Gastrocnemius medialis (tissue), 4 donors: Measurements from ENCODE around the gene KIAA1614. TPM values are rescaled to one million over a fixed set of nuclear protein-coding genes. Genes with fewer than 3 reads are reported as not detected.

ENCODE experiments used
- ATAC-seq, 2 donors: fragments of 150-250 bp; one replicate each; pipeline ENCODE4 v1.9.1; 2016
- DNase-seq, 2 donors: peaks; one replicate each; pipeline ENCODE4 v3.0.0-alpha.2; 2019
- H3K27ac ChIP-seq, 4 donors: fragments of 200-600 bp; sonication (generic); 1 replicate in 1 of 4; 2 replicates in 3 of 4; pipeline ENCODE4 v1.5.1; 2016 to 2018; ENCODE audit warnings: mild to moderate bottlenecking in 2 of 4, moderate library complexity in 1 of 4
- H3K27me3 ChIP-seq, 3 donors: fragments of 200-600 bp; sonication (generic) in 2 of 3; 1 replicate in 1 of 3; 2 replicates in 2 of 3; pipeline versions ENCODE4 v1.5.1 to v1.6.0; 2016 to 2019; ENCODE audit warnings: mild to moderate bottlenecking in 1 of 3, moderate library complexity in 1 of 3
- H3K36me3 ChIP-seq, 2 donors: fragments of 200-600 bp; sonication (generic) in 1 of 2; one replicate each; pipeline ENCODE4 v1.5.1; 2017 to 2018
- H3K4me1 ChIP-seq, 2 donors: fragments of 200-600 bp; sonication (generic) in 1 of 2; one replicate each; pipeline ENCODE4 v1.5.1; 2016 to 2017; ENCODE audit warnings: mild to moderate bottlenecking in 2 of 2
- H3K4me3 ChIP-seq, 4 donors: fragments of 200-600 bp; sonication (generic) in 3 of 4; 1 replicate in 1 of 4; 2 replicates in 3 of 4; pipeline ENCODE4 v1.5.1; 2016 to 2019; ENCODE audit warnings: mild to moderate bottlenecking in 2 of 4
- H3K9me3 ChIP-seq, 3 donors: fragments of 200-600 bp; sonication (generic) in 2 of 3; 1 replicate in 1 of 3; 2 replicates in 2 of 3; pipeline ENCODE4 v1.5.1; 2016 to 2019
- CTCF ChIP-seq, 5 experiments: fragments of 450-650 bp in 3 of 5; fragments of 200-600 bp in 2 of 5; sonication (generic) in 2 of 5; IDR thresholded peaks in 4 of 5; conservative IDR thresholded peaks in 1 of 5; 1 replicate in 4 of 5; 2 replicates in 1 of 5; pipeline ENCODE4 v1.5.1; 2016 to 2019; ENCODE audit warnings: antibody characterized with exemption in 5 of 5, mild to moderate bottlenecking in 3 of 5, moderate library complexity in 3 of 5
- POLR2A ChIP-seq, 2 donors: fragments of 450-650 bp; IDR thresholded peaks; one replicate each; pipeline ENCODE4 v1.6.1; 2017; ENCODE audit warnings: antibody characterized with exemption in 2 of 2, mild to moderate bottlenecking in 2 of 2, moderate library complexity in 2 of 2
- in situ Hi-C, 4 donors: fragments of 200-750 bp; cut with MboI; loops; one replicate each; pipeline versions ENCODE4 v1.15.0 to v1.8.0; 2017; ENCODE audit warnings: low sequenced_read_pairs in 4 of 4
- intact Hi-C: fragments of 100-400 bp; cut with DNase I; formaldehyde crosslinking; loops from one replicate; pipeline ENCODE4 v1.15.1; 2023; ENCODE audit warnings: low total_unique reads
- total RNA-seq, 4 donors: library from RNA; depleted of rRNA; stranded (reverse); fragments of >200 nt; gene quantifications; one replicate each; pipeline versions ENCODE4 v1.1.0 to v1.2.3, GENCODE V29; 2016

Gene KIAA1614
- total RNA-seq, 4 donors from 2014 or later: 0.51 to 3.3 (median 1.3) TPM

- Histone ChIP-seq H3K4me3 (no peak overlapping the region), H3K9me3 (no peaks in the 10 kb centered on the region), H3K27ac (no peak overlapping the region), H3K27me3 (no peaks in the 10 kb centered on the region), H3K36me3 (no peaks in the 10 kb centered on the region), H3K4me1 (no peaks in the 10 kb centered on the region)
- ATAC-seq (no peak), DNase-seq (no peak)
- in situ Hi-C loops (no loop called here), intact Hi-C loops (no loop called here)
- no peak for TF ChIP-seq POLR2A (IDR thresholded peaks at IDR 0.05)
- no peak for TF ChIP-seq CTCF (IDR thresholded peaks at IDR 0.05 in 4 of 5, conservative IDR thresholded peaks at IDR 0.05 in 1 of 5)
Observed at GRCh38 chr1:180946056-180946455, 33.4 kb downstream of the KIAA1614 start.

GRCh38 chr1:180946541-180947498 is 34.1 kb downstream of the KIAA1614 start:
- ATAC-seq: no peak
- no peaks in the 10 kb centered on the region for H3K36me3 ChIP-seq

GRCh38 chr1:180947499-180947885 is 34.8 kb downstream of the KIAA1614 start:
- Histone ChIP-seq H3K4me1 (peaks cover 8 to 10% of the 10 kb centered on the region in 2 donors), H3K27ac (no peak overlapping the region), H3K4me3 (no peak overlapping the region), H3K36me3 (no peaks in the 10 kb centered on the region), H3K9me3 (no peaks in the 10 kb centered on the region), H3K27me3 (no peaks in the 10 kb centered on the region)
- DNase-seq: no peak
- ATAC-seq: no peak
- in situ Hi-C loops (no loop called here), intact Hi-C loops (no loop called here)
- no peak for TF ChIP-seq POLR2A (IDR thresholded peaks at IDR 0.05)
- TF ChIP-seq CTCF (IDR thresholded peaks at IDR 0.05 in 4 of 5, conservative IDR thresholded peaks at IDR 0.05 in 1 of 5): no peak

More at GRCh38 chr1:180946541-180947498, 34.1 kb downstream of the KIAA1614 start:
- no peak for TF ChIP-seq CTCF (IDR thresholded peaks at IDR 0.05 in 4 of 5, conservative IDR thresholded peaks at IDR 0.05 in 1 of 5)
- no peak for TF ChIP-seq POLR2A (IDR thresholded peaks at IDR 0.05)
- no peak overlapping the region for H3K4me3 ChIP-seq
- H3K27me3 ChIP-seq: no peaks in the 10 kb centered on the region
- no peaks in the 10 kb centered on the region for H3K9me3 ChIP-seq
- DNase-seq: no peak
- no peak overlapping the region for H3K27ac ChIP-seq
- intact Hi-C loops: no loop called here
- in situ Hi-C loops: no loop called here
- H3K4me1 ChIP-seq: peaks cover 4 to 5% of the 10 kb centered on the region in 2 donors

DNA sequence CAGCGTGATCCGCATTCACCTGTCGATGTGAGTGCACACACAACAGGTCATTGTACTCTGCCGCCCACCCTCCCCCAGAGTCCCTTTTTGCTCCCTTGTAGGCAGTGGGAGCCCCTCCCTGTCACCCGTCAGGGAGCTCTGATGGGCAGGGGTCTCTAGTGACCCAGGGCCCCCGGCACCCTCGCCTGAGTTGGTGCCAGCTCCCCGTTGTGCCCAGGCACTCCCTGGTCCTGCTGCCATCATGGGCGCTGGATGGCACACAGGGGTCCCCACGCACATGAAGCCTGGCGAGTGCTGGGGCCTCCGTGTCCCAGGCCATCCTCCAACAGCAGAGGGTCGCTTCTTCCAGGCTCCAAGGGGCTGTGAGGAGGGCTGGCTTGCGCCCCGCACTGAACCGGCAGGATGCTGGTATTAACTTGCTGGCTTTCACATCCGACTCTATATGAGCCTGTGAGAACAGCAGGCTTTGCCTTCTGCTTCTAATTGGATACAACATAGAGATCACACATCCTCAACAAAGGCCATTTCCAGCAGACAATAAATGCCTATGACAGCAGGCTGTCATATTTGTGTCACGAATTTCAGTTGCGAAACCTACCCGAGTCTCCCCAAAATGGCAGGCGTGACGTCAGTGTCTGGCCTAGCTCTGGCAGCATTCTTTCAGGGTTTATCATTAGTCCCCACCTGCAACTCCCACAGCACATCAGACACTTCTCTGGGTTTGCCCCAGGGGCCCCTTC is 35.4 kb downstream of the KIAA1614 start:
- Histone ChIP-seq H3K9me3 (no peaks in the 10 kb centered on the region), H3K4me3 (no peak overlapping the region), H3K27ac (no peak overlapping the region), H3K36me3 (no peaks in the 10 kb centered on the region), H3K27me3 (no peaks in the 10 kb centered on the region), H3K4me1 (peaks cover 13 to 15% of the 10 kb centered on the region in 2 donors)
- TF ChIP-seq POLR2A (IDR thresholded peaks at IDR 0.05) (no peak), CTCF (IDR thresholded peaks at IDR 0.05 in 4 of 5, conservative IDR thresholded peaks at IDR 0.05 in 1 of 5) (no peak)
- DNase-seq (no peak), ATAC-seq (no peak)
- in situ Hi-C loops: no loop called here
- intact Hi-C loops: no loop called here
